K562 (cell line): ENCODE results near the gene CBX2. TPM values are rescaled to one million over a fixed set of nuclear protein-coding genes. Genes with fewer than 3 reads are reported as not detected.

Experiments used
- ATAC-seq: fragments of 200-7000 bp; cut with Tn5 transposase; 3 replicates; pipeline ENCODE4 v1.9.1; 2020; ENCODE audit warnings: moderate library complexity
- BruUV-seq: library from RNA; stranded (reverse); fragments of 400-500 nt; replicated peaks from 2 replicates; lab custom pipeline; 2021; lab: Mats Ljungman, UMichigan
- CTCF ChIA-PET: fragments of 300-600 bp; formaldehyde crosslinking; extraction: SDS; loops from one replicate; lab custom pipeline; 2021; ENCODE audit warnings: low intra/inter-chr PET ratio; lab: Yijun Ruan, JAX
- POLR2A ChIA-PET: fragments of 300-600, 350-650 bp; sonication (Branson Sonifier 250); formaldehyde crosslinking; extraction: SDS; loops from one replicate; lab custom pipeline; 2021; ENCODE audit warnings: antibody characterized with exemption, inconsistent platforms; lab: Yijun Ruan, JAX
- DNase-seq, 4 experiments: peaks; one replicate each; pipeline versions ENCODE4 v3.0.0 to v3.0.0-alpha.2; 2011 to 2018; ENCODE audit warnings: low spot score in 3 of 4, mixed read lengths in 3 of 4; ENCODE audit errors: extremely low read depth in 1 of 4
- FAIRE-seq: peaks from 2 replicates; lab custom pipeline; 2011; peaks lifted over from hg19 to GRCh38; lab: Jason Lieb, UNC
- H2AFZ ChIP-seq: 2 replicates; pipeline ENCODE4 v1.6.0; 2011; ENCODE audit warnings: low read depth, low read length, control low read depth, inconsistent platforms
- H3K27ac ChIP-seq: fragments of 200-600 bp; 3 replicates; pipeline ENCODE4 v1.8.0; 2011; ENCODE audit warnings: low read depth, mild to moderate bottlenecking, control low read depth, inconsistent platforms, low read length, moderate library complexity, mixed read lengths; ENCODE audit errors: extremely low read depth
- H3K27me3 ChIP-seq, 2 experiments: fragments of 300-600 bp in 1 of 2; 2 replicates in 1 of 2; 3 replicates in 1 of 2; pipeline versions ENCODE4 v1.6.0 to v1.8.0; 2011; ENCODE audit warnings: inconsistent platforms in 2 of 2, low read length in 2 of 2, mild to moderate bottlenecking in 1 of 2, mixed read lengths in 1 of 2, moderate library complexity in 1 of 2; ENCODE audit not compliant: control insufficient read depth in 2 of 2, insufficient read depth in 2 of 2
- H3K36me3 ChIP-seq: fragments of 300-600 bp; 3 replicates; pipeline ENCODE4 v1.8.0; 2011; ENCODE audit warnings: mild to moderate bottlenecking, low read length, inconsistent platforms; ENCODE audit not compliant: control insufficient read depth, insufficient read depth
- H3K4me1 ChIP-seq, 2 experiments: fragments of 200-600 bp in 1 of 2; replicated peaks in 1 of 2; 2 replicates in 1 of 2; 3 replicates in 1 of 2; pipeline versions ENCODE4 v1.5.1 to v1.8.0; 2011; ENCODE audit warnings: inconsistent platforms in 2 of 2, low read length in 2 of 2, mild to moderate bottlenecking in 1 of 2, mixed read lengths in 1 of 2, moderate library complexity in 1 of 2; ENCODE audit not compliant: control insufficient read depth in 2 of 2, insufficient read depth in 2 of 2
- H3K4me2 ChIP-seq: 2 replicates; pipeline ENCODE4 v1.6.1; 2011; ENCODE audit warnings: low read length, control low read depth, inconsistent platforms, mixed read lengths; ENCODE audit not compliant: insufficient read depth
- H3K4me3 ChIP-seq: fragments of 200-600 bp; sonication (generic), shearing (Covaris generic); 2 replicates; pipeline ENCODE4 v1.5.1; 2016; ENCODE audit warnings: control low read depth, inconsistent platforms
- H3K79me2 ChIP-seq: fragments of 200-600 bp; 3 replicates; pipeline ENCODE4 v1.8.0; 2011; ENCODE audit warnings: low read length, inconsistent platforms; ENCODE audit not compliant: control insufficient read depth, insufficient read depth
- H3K9ac ChIP-seq, 2 experiments: 2 replicates each; pipeline versions ENCODE4 v1.6.0 to v1.6.1; 2011; ENCODE audit warnings: low read depth in 2 of 2, low read length in 2 of 2, control low read depth in 1 of 2, inconsistent platforms in 1 of 2, mild to moderate bottlenecking in 1 of 2, mixed read lengths in 1 of 2; ENCODE audit not compliant: insufficient read depth in 1 of 2
- H3K9me1 ChIP-seq: one replicate; pipeline ENCODE4 v1.6.0; 2011; ENCODE audit warnings: inconsistent platforms, mild to moderate bottlenecking, low read length, moderate library complexity; ENCODE audit not compliant: control insufficient read depth, insufficient read depth
- H3K9me3 ChIP-seq: replicated peaks from 2 replicates; pipeline ENCODE4 v1.5.1; 2011; ENCODE audit warnings: low read depth, low read length, inconsistent platforms; ENCODE audit not compliant: control insufficient read depth, insufficient read depth
- H4K20me1 ChIP-seq: replicated peaks from 2 replicates; pipeline ENCODE4 v1.6.1; 2011; ENCODE audit warnings: low read length, inconsistent platforms, mixed read lengths; ENCODE audit not compliant: control insufficient read depth, insufficient read depth
- C11orf30 ChIP-seq: fragments of 450-650 bp; IDR thresholded peaks from 2 replicates; pipeline ENCODE4 v1.6.1; 2016; ENCODE audit warnings: low read depth, mild to moderate bottlenecking
- MCM5 ChIP-seq: fragments of 450-650 bp; IDR thresholded peaks from 2 replicates; pipeline ENCODE4 v1.6.1; 2016; ENCODE audit warnings: low read depth
- NFE2 ChIP-seq: IDR thresholded peaks from 2 replicates; pipeline ENCODE4 v1.6.1; 2014; ENCODE audit warnings: antibody characterized with exemption, low read depth
- NFIC ChIP-seq: fragments of 450-650 bp; IDR thresholded peaks from 2 replicates; pipeline ENCODE4 v1.6.1; 2017; ENCODE audit warnings: mild to moderate bottlenecking, inconsistent platforms
- PREB ChIP-seq: sonication (generic); formaldehyde crosslinking; IDR thresholded peaks from 2 replicates; pipeline ENCODE4 v1.8.1; 2023; ENCODE audit warnings: mild to moderate bottlenecking, missing genetic modification reagents
- SP2 ChIP-seq: IDR thresholded peaks from 2 replicates; pipeline ENCODE4 v1.6.1; 2011; ENCODE audit warnings: mild to moderate bottlenecking, low read depth, low read length, moderate library complexity; ENCODE audit not compliant: poor library complexity, severe bottlenecking; ENCODE audit errors: extremely low read depth
- THRA ChIP-seq: fragments of 450-650 bp; IDR thresholded peaks from 2 replicates; pipeline ENCODE4 v1.6.1; 2017; ENCODE audit warnings: mild to moderate bottlenecking, moderate library complexity
- WGBS: fragments of 100-300 bp; shearing (Covaris generic); methylation state at CpG from one replicate; pipeline ENCODE4 v1.1.6; 2016; ENCODE audit warnings: low coverage, mixed read lengths; ENCODE audit not compliant: insufficient coverage; ENCODE audit errors: missing lambda C conversion rate; 5-methylcytosine and 5-hydroxymethylcytosine counted together
- in situ Hi-C: fragments of 300-500 bp; cut with MboI; formaldehyde crosslinking; loops from 4 replicates; pipeline ENCODE4 v1.15.0; 2018; ENCODE audit warnings: inconsistent platforms, mixed read lengths
- intact Hi-C: fragments of 100-400 bp; cut with micrococcal nuclease; formaldehyde crosslinking; loops from 2 replicates; pipeline ENCODE4 v1.14.2; 2022
- polyA plus RNA-seq, 8 experiments: library from polyadenylated mRNA; depleted of rRNA in 4 of 8; stranded (reverse) in 5 of 8; unstranded in 3 of 8; fragments of >200 nt; fragmentation: Nextera tagmentation in 2 of 8; fragmentation: Illumina TruSeq in 1 of 8; extraction: Ambion mirVana in 2 of 8; extraction: Trizol in 1 of 8; gene quantifications; 2 replicates each; pipeline versions ENCODE4 v1.2.1 to v1.2.3, GENCODE V29; 2011 to 2014; ENCODE audit warnings: inconsistent platforms in 1 of 8, missing spikeins in 1 of 8
- total RNA-seq, 7 experiments: library from RNA; depleted of rRNA in 6 of 7; stranded (reverse); fragments of >200 nt in 6 of 7; fragmentation: Illumina TruSeq in 2 of 7; extraction: Trizol in 2 of 7; gene quantifications; 2 replicates each; pipeline versions ENCODE4 v1.2.1 to v1.2.3, GENCODE V29; 2011 to 2021; ENCODE audit warnings: low replicate concordance in 1 of 7

The CBX2 gene
- total and polyA plus RNA-seq, 9 of the 15 experiments (the other 6 are each of a cell fraction or from before 2014, with no cell fraction given), result 0.66 to 26.9 (median 13.9) TPM

GRCh38 chr17:79769570-79770506, 8.1 kb upstream of the CBX2 start:
- in situ Hi-C loops, result no loop called here
- peaks cover 0 to 2% of the 10 kb centered on the region in 2 experiments; a peak in 1 of 5 replicates for H3K27me3 ChIP-seq
- H3K4me3 ChIP-seq, result no peak overlapping the region
- CTCF ChIA-PET, result no interaction called here
- BruUV-seq, result no TSS peak
- no peaks in the 10 kb centered on the region for H3K9me1 ChIP-seq
- H3K9ac ChIP-seq, result peak overlapping the region in 1 of 2 experiments; percentile 72; a peak in 2 of 4 replicates
- TF ChIP-seq THRA, result no peak
- TF ChIP-seq NFIC, result peak; percentile 56
- TF ChIP-seq PREB (CRISPR knock-in tag), result no peak
- TF ChIP-seq SP2, result no peak
- TF ChIP-seq C11orf30, result peak; percentile 25; the same call in 1 of the 2 replicates
- TF ChIP-seq MCM5, result no peak
- peak; percentile 38; the same call in 1 of the 2 replicates for TF ChIP-seq NFE2
- no peaks in the 10 kb centered on the region; the same call in 1 of the 2 replicates for H3K9me3 ChIP-seq
- H2AFZ ChIP-seq, result 0 out of 2 replicates have a peak overlapping the region, but pooled peaks have one; percentile 26
- H3K4me2 ChIP-seq, result no peak overlapping the region
- H3K4me1 ChIP-seq, result peaks cover 4 to 13% of the 10 kb centered on the region in 2 experiments; a peak in 4 of 5 replicates
- intact Hi-C loops, result no loop called here
- no peaks in the 10 kb centered on the region for H4K20me1 ChIP-seq
- ATAC-seq (peak; percentile 47; the same call in 2 of the 3 replicates), DNase-seq (no peak), FAIRE-seq (no peak)
- POLR2A ChIA-PET, result interaction anchor here (0.5 to 0.9 kb wide), 3 partner anchors 8 to 34 kb away, joined by 3 to 5 read pairs (median 3); partner anchors contain the start of gene CBX2
- WGBS, result 38% methylated on average over 27 of the region's 28 CpGs
- no peaks in the 10 kb centered on the region for H3K79me2 ChIP-seq
- H3K36me3 ChIP-seq, result no peaks in the 10 kb centered on the region
- no peak overlapping the region for H3K27ac ChIP-seq
